ENCODE measurements around the gene CDKN2B-AS1. TPM values are rescaled to one million over a fixed set of nuclear protein-coding genes. Genes with fewer than 3 reads are reported as not detected.

CDKN2B-AS1 gene
- polyA plus RNA-seq, 1 donor (not counting 4 experiments of a cell fraction or from before 2014, with no cell fraction given) = 1.1 TPM

GRCh38 chr9:22033012-22033630 lies 38.5 kb downstream of the CDKN2B-AS1 start:
- no peak overlapping the region for H3K4me3 ChIP-seq (ENCODE audit: control insufficient read depth in 2 of 3, extremely low read depth in 1 of 3, insufficient read depth in 2 of 3, low read depth in 1 of 3, low read length in 3 of 3)
- DNase-seq (ENCODE audit: low read depth, low spot score) = no peak
- peak overlapping the region; percentile 51 for H3K27ac ChIP-seq (ENCODE audit: control insufficient read depth, insufficient read depth, low read length)
- TF ChIP-seq EZH2 (IDR thresholded peaks at IDR 0.05; ENCODE audit: low read length) (no peak), CTCF (optimal IDR thresholded peaks at IDR 0.05 in 1 of 3, IDR thresholded peaks at IDR 0.05 in 1 of 3, conservative IDR thresholded peaks at IDR 0.05 in 1 of 3; ENCODE audit: extremely low read depth in 1 of 3, insufficient read depth in 2 of 3, low read length in 3 of 3) (no peak)
- no peaks in the 10 kb centered on the region for H3K27me3 ChIP-seq (ENCODE audit: control insufficient read depth, extremely low read depth, insufficient read depth, low read length)
- no peak for FAIRE-seq
- H3K9me3 ChIP-seq (ENCODE audit: control insufficient read depth, low read depth, low read length) = no peaks in the 10 kb centered on the region
- no peak overlapping the region for H2AFZ ChIP-seq (ENCODE audit: control insufficient read depth, low read length)
- dilution Hi-C loops (cut with MboI; ENCODE audit: extremely low pct_ligation_motif_present, low sequenced_read_pairs) = loop anchor here (25.0 kb wide), 1 partner anchor 204 kb away; no protein-coding TSS in a partner anchor
- H3K79me2 ChIP-seq (ENCODE audit: control insufficient read depth, insufficient read depth, low read length) = no peaks in the 10 kb centered on the region
- H3K4me2 ChIP-seq (ENCODE audit: control insufficient read depth, extremely low read depth, insufficient read depth, low read depth, low read length) = peak overlapping the region; percentile 47
- peaks cover 53% of the 10 kb centered on the region for H3K4me1 ChIP-seq (ENCODE audit: control insufficient read depth, extremely low read depth, insufficient read depth, low read length)
- no peaks in the 10 kb centered on the region for H4K20me1 ChIP-seq (ENCODE audit: control insufficient read depth, extremely low read depth, insufficient read depth, low read length)
- H3K36me3 ChIP-seq (ENCODE audit: control insufficient read depth in 2 of 2, extremely low read depth in 1 of 2, insufficient read depth in 2 of 2, low read length in 2 of 2) = no peaks in the 10 kb centered on the region
- no peaks in the 10 kb centered on the region for H3K9me1 ChIP-seq (ENCODE audit: control insufficient read depth, extremely low read depth, insufficient read depth, low read length)
- H3K9ac ChIP-seq (ENCODE audit: control insufficient read depth, extremely low read depth, insufficient read depth, low read length) = no peak overlapping the region

- peak; percentile 26 for FAIRE-seq
Observed at GRCh38 chr9:22035591-22036011, 41.0 kb downstream of the CDKN2B-AS1 start.

More at GRCh38 chr9:22035591-22036011, 41.0 kb downstream of the CDKN2B-AS1 start:
- no peak overlapping the region for H2AFZ ChIP-seq (ENCODE audit: control insufficient read depth, low read length)
- H3K9me3 ChIP-seq (ENCODE audit: control insufficient read depth, low read depth, low read length) = no peaks in the 10 kb centered on the region
- no peak overlapping the region for H3K4me2 ChIP-seq (ENCODE audit: control insufficient read depth, extremely low read depth, insufficient read depth, low read depth, low read length)
- H3K9ac ChIP-seq (ENCODE audit: control insufficient read depth, extremely low read depth, insufficient read depth, low read length) = no peak overlapping the region
- no peaks in the 10 kb centered on the region for H3K79me2 ChIP-seq (ENCODE audit: control insufficient read depth, insufficient read depth, low read length)
- no peak overlapping the region for H3K27ac ChIP-seq (ENCODE audit: control insufficient read depth, insufficient read depth, low read length)
- H3K9me1 ChIP-seq (ENCODE audit: control insufficient read depth, extremely low read depth, insufficient read depth, low read length) = no peaks in the 10 kb centered on the region
- H3K4me3 ChIP-seq (ENCODE audit: control insufficient read depth in 2 of 3, extremely low read depth in 1 of 3, insufficient read depth in 2 of 3, low read depth in 1 of 3, low read length in 3 of 3) = no peak overlapping the region
- dilution Hi-C loops (cut with MboI; ENCODE audit: extremely low pct_ligation_motif_present, low sequenced_read_pairs) = loop anchor here (25.0 kb wide), 1 partner anchor 202 kb away; no protein-coding TSS in a partner anchor
- TF ChIP-seq CTCF (optimal IDR thresholded peaks at IDR 0.05 in 1 of 3, IDR thresholded peaks at IDR 0.05 in 1 of 3, conservative IDR thresholded peaks at IDR 0.05 in 1 of 3; ENCODE audit: extremely low read depth in 1 of 3, insufficient read depth in 2 of 3, low read length in 3 of 3) = no peak
- no peak for TF ChIP-seq EZH2 (IDR thresholded peaks at IDR 0.05; ENCODE audit: low read length)
- no peaks in the 10 kb centered on the region for H3K27me3 ChIP-seq (ENCODE audit: control insufficient read depth, extremely low read depth, insufficient read depth, low read length)
- no peaks in the 10 kb centered on the region for H3K36me3 ChIP-seq (ENCODE audit: control insufficient read depth in 2 of 2, extremely low read depth in 1 of 2, insufficient read depth in 2 of 2, low read length in 2 of 2)
- H3K4me1 ChIP-seq (ENCODE audit: control insufficient read depth, extremely low read depth, insufficient read depth, low read length) = peaks cover 54% of the 10 kb centered on the region
- no peaks in the 10 kb centered on the region for H4K20me1 ChIP-seq (ENCODE audit: control insufficient read depth, extremely low read depth, insufficient read depth, low read length)
- DNase-seq (ENCODE audit: low read depth, low spot score) = no peak

Data from keratinocyte (primary cell).